NT2/D1 (cell line): ENCODE data around the gene KLF11.

ENCODE experiments used
- SUZ12 ChIP-seq: IDR thresholded peaks from 2 replicates; pipeline ENCODE4 v1.6.1; 2011; ENCODE audit not compliant: insufficient read length, insufficient read depth; ENCODE audit errors: extremely low read depth
- YY1 ChIP-seq: IDR thresholded peaks from 2 replicates; pipeline ENCODE4 v1.6.1; 2011; ENCODE audit not compliant: insufficient read length, insufficient read depth
- ZNF274 ChIP-seq: IDR thresholded peaks from 2 replicates; pipeline ENCODE4 v1.6.1; 2011; ENCODE audit warnings: mild to moderate bottlenecking, low read depth, low read length

- TF ChIP-seq YY1: no peak
- no peak for TF ChIP-seq ZNF274
- no peak for TF ChIP-seq SUZ12
Measured at GRCh38 chr2:10016001-10016801, 27.1 kb upstream of the KLF11 start.
